ENCODE data around the gene CARMIL1. TPM values are rescaled to one million over a fixed set of nuclear protein-coding genes. Genes with fewer than 3 reads are reported as not detected.

CARMIL1 gene
- total RNA-seq, 1 donor from 2014 or later, result 37.6 TPM

DNA sequence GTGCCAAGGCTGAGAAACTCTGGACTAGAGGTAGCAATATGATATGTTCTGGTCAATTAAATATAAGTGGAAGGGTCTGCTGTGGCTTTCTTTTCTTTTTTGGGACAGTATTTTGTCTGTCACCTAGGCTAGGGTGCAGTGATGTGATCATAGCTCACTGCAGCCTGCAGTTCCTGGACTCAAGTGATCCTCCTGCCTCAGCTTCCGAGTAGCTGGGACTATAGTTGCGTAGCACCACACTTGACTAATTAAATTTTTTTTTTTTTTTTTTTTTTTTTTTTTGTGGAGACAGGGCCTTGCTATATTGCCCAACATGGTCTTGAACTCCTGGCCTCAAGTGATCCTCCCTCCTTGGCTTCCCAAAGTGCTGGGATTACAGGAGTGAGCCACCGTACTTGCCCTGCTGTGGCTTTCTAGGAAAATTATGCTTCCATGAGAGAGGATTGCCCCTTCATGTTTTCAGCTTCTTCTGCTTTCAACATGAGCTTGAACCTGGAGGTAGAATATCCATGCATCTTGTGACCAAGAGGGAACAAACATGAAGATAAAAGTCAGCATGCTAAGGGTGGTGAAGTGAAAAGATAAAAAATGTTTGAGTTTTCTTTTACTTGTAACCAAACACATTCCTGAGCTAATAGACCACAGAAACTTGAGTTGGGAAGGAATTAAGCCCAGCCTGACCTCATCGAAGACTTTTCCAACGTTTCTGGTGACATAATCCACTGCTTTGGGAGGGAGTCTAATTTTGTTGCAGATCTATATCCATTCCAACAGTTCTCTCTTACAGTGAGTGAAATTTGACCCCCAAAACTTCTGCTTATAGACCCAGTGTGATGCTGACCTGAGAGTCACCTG lies 75.1 kb downstream of the CARMIL1 start:
- H3K27ac ChIP-seq, result no peak overlapping the region
- H3K4me3 ChIP-seq, result no peak overlapping the region
- H3K4me1 ChIP-seq, result peaks cover 44% of the 10 kb centered on the region
- ATAC-seq (peak; percentile 44), DNase-seq (no peak)
- TF ChIP-seq, protein P1, sequence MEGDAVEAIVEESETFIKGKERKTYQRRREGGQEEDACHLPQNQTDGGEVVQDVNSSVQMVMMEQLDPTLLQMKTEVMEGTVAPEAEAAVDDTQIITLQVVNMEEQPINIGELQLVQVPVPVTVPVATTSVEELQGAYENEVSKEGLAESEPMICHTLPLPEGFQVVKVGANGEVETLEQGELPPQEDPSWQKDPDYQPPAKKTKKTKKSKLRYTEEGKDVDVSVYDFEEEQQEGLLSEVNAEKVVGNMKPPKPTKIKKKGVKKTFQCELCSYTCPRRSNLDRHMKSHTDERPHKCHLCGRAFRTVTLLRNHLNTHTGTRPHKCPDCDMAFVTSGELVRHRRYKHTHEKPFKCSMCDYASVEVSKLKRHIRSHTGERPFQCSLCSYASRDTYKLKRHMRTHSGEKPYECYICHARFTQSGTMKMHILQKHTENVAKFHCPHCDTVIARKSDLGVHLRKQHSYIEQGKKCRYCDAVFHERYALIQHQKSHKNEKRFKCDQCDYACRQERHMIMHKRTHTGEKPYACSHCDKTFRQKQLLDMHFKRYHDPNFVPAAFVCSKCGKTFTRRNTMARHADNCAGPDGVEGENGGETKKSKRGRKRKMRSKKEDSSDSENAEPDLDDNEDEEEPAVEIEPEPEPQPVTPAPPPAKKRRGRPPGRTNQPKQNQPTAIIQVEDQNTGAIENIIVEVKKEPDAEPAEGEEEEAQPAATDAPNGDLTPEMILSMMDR (IDR thresholded peaks at IDR 0.05), result no peak
- H3K36me3 ChIP-seq, result no peaks in the 10 kb centered on the region
- intact Hi-C loops (cut with DNase I), result no loop called here
- no peaks in the 10 kb centered on the region for H3K27me3 ChIP-seq
- no peaks in the 10 kb centered on the region for H3K9me3 ChIP-seq

DNA sequence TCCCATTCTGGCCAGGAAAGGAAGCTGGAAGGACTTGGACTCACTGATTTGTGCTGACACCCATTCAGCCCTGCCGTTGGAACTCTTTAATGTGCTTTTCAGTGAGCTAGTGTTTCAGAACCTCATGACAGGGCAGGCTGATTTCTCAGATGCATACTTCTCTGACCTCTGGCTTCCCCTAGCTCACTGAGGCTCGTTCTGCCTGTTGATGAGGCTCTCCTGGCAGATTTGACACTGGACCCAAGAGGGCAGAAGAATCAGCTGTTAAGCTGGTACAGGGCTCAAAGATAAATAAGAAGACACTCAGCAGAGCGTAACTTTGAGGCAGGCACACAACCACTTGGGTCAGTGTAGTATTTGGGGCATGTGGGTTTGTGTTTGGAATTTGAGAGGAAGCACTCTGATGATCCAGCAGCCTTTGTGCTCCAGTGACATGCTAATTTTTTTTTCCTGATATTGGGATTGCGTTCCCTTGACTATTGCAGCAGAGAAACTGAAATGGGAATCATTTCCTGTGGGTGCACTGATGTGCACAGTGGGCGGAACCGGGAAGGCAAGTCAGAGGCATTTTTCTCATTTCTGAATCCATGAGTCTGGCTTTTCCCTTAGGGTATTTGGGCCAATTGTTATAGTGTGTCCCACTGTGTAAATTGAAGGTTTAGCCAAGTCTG lies 80.2 kb downstream of the CARMIL1 start:
- Histone ChIP-seq H3K36me3 (no peaks in the 10 kb centered on the region), H3K9me3 (no peaks in the 10 kb centered on the region), H3K27me3 (no peaks in the 10 kb centered on the region), H3K4me1 (peaks cover 16% of the 10 kb centered on the region), H3K27ac (peak overlapping the region; percentile 12), H3K4me3 (no peak overlapping the region)
- TF ChIP-seq, protein P1 (IDR thresholded peaks at IDR 0.05), result no peak
- ATAC-seq (peak; percentile 64), DNase-seq (no peak)
- intact Hi-C loops (cut with DNase I), result no loop called here

DNA sequence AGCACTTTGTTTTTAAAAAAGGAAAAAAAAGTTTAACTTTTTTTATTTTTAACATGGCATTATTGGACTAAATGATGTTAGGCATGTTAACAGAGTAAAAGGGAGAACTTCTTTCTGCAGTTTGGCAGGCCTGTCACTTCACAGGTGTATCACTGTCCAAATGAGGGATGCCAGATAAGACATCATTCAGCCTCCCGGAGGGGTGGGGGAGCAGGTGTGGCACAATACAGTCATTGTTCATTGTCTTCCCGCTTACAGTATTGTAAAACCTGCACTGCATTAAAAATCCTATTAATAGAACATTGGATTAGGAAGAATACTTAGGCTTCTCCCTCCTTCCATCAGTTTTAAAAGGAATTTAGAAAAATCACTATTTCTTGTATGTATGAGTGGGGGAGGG lies 80.7 kb downstream of the CARMIL1 start:
- intact Hi-C loops (cut with DNase I), result no loop called here

DNA sequence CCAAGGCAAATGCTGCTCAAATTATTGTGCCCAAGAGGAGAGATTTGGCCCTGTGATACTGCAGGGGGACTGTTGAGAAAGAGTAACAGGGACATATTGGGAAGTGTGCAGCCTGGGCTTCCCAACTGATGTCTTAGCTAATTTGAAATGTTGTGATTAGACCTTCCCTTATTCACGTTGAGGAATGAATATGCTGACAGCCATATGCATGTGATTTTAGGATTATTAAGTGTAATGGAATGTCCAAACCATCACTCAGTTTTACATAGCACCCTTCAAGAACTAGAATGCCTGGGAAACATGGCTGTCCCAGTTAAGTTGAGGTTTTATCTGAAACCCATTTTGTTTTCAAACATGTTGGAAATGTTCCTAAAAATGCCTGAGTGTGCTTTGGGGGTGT lies 81.4 kb downstream of the CARMIL1 start:
- H3K27ac ChIP-seq, result no peak overlapping the region

More for the DNA sequence above, 80.7 kb downstream of the CARMIL1 start:
- Histone ChIP-seq H3K4me1 (peaks cover 11% of the 10 kb centered on the region), H3K9me3 (no peaks in the 10 kb centered on the region), H3K36me3 (no peaks in the 10 kb centered on the region), H3K4me3 (no peak overlapping the region), H3K27ac (no peak overlapping the region), H3K27me3 (no peaks in the 10 kb centered on the region)
- ATAC-seq, result no peak
- TF ChIP-seq, protein P1 (IDR thresholded peaks at IDR 0.05), result no peak
- no peak for DNase-seq

DNA sequence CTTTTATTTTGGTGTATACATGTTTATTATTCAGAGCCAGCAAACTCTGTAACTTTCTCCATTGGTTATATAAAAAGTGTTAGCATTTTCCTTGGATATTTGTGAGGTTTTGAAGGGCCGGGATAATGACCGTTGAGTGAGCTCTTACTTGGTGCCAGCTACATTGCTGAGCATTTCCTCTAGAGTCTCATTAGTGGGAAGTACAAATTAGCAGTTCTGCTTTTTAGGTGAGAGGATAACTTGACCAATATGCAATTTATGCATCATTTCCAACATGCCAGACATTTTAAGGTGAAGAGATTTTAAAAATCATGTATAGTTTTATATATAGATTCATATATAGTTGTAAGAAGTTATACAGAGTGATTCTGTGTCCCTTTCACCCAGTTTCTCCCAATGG lies 84.3 kb downstream of the CARMIL1 start:
- DNase-seq, result no peak
- H3K27me3 ChIP-seq, result no peaks in the 10 kb centered on the region
- intact Hi-C loops (cut with DNase I), result no loop called here
- no peaks in the 10 kb centered on the region for H3K36me3 ChIP-seq
- ATAC-seq, result peak; percentile 38
- H3K9me3 ChIP-seq, result no peaks in the 10 kb centered on the region
- TF ChIP-seq, protein P1 (IDR thresholded peaks at IDR 0.05), result no peak
- no peak overlapping the region for H3K27ac ChIP-seq
- H3K4me1 ChIP-seq, result peaks cover 32% of the 10 kb centered on the region
- no peak overlapping the region for H3K4me3 ChIP-seq

More for the DNA sequence above, 81.4 kb downstream of the CARMIL1 start:
- TF ChIP-seq, protein P1 (IDR thresholded peaks at IDR 0.05), result no peak
- intact Hi-C loops (cut with DNase I), result no loop called here
- H3K27me3 ChIP-seq, result no peaks in the 10 kb centered on the region
- no peak for ATAC-seq
- H3K9me3 ChIP-seq, result no peaks in the 10 kb centered on the region
- no peak for DNase-seq
- no peak overlapping the region for H3K4me3 ChIP-seq
- H3K4me1 ChIP-seq, result peaks cover 11% of the 10 kb centered on the region
- no peaks in the 10 kb centered on the region for H3K36me3 ChIP-seq

Measured in upper lobe of right lung (tissue), 1 donor.